Raji (cell line): Measurements from ENCODE around the gene MCF2L2.

Experiments used
- POLR2A ChIP-seq: IDR thresholded peaks from 2 replicates; pipeline ENCODE4 v1.6.1; 2011; ENCODE audit warnings: low read depth, low read length, control low read depth; ENCODE audit not compliant: insufficient read depth

Gene MCF2L2

GRCh38 chr3:183329543-183329942, 98.9 kb downstream of the MCF2L2 start:
- TF ChIP-seq POLR2A, result no peak

- no peak for TF ChIP-seq POLR2A
Measured at GRCh38 chr3:183328823-183329222, 99.6 kb downstream of the MCF2L2 start.

- no peak for TF ChIP-seq POLR2A
Measured at GRCh38 chr3:183328164-183328563, 100.3 kb downstream of the MCF2L2 start.

GRCh38 chr3:183327343-183327742, 101.1 kb downstream of the MCF2L2 start:
- TF ChIP-seq POLR2A, result no peak

- no peak for TF ChIP-seq POLR2A
Measured at GRCh38 chr3:183324083-183324482, 104.3 kb downstream of the MCF2L2 start.

- no peak for TF ChIP-seq POLR2A
Measured at GRCh38 chr3:183319371-183319770, 109.0 kb downstream of the MCF2L2 start.

- no peak for TF ChIP-seq POLR2A
Measured at GRCh38 chr3:183318877-183319276, 109.5 kb downstream of the MCF2L2 start.

- no peak for TF ChIP-seq POLR2A
Measured at GRCh38 chr3:183317886-183318865, 110.2 kb downstream of the MCF2L2 start.

- TF ChIP-seq POLR2A, result no peak
Measured at GRCh38 chr3:183317271-183317670, 111.1 kb downstream of the MCF2L2 start.

GRCh38 chr3:183315739-183316138, 112.7 kb downstream of the MCF2L2 start:
- TF ChIP-seq POLR2A, result no peak

GRCh38 chr3:183313764-183314163, 114.7 kb downstream of the MCF2L2 start:
- no peak for TF ChIP-seq POLR2A

- TF ChIP-seq POLR2A, result no peak
Measured at GRCh38 chr3:183313351-183313750, 115.1 kb downstream of the MCF2L2 start.

- no peak for TF ChIP-seq POLR2A
Measured at GRCh38 chr3:183312433-183312832, 116.0 kb downstream of the MCF2L2 start.

- no peak for TF ChIP-seq POLR2A
Measured at GRCh38 chr3:183310936-183311335, 117.5 kb downstream of the MCF2L2 start.

GRCh38 chr3:183309276-183309675, 119.1 kb downstream of the MCF2L2 start:
- no peak for TF ChIP-seq POLR2A

GRCh38 chr3:183308751-183309150, 119.7 kb downstream of the MCF2L2 start:
- no peak for TF ChIP-seq POLR2A
